Mesendoderm (in vitro differentiated cells): ENCODE data around the gene GALNT13.

Experiments used
- DNase-seq: peaks from one replicate; pipeline ENCODE4 v3.0.0; 2013
- H2AK5ac ChIP-seq: 2 replicates; pipeline ENCODE4 v1.6.1; 2013; ENCODE audit warnings: low read length, inconsistent platforms
- H2BK120ac ChIP-seq: 2 replicates; pipeline ENCODE4 v1.6.1; 2013; ENCODE audit warnings: low read depth, mild to moderate bottlenecking, low read length, moderate library complexity, mixed read lengths
- H2BK15ac ChIP-seq: replicated peaks from 2 replicates; pipeline ENCODE4 v1.6.1; 2013; ENCODE audit warnings: low read depth, mild to moderate bottlenecking, moderate library complexity
- H2BK5ac ChIP-seq: 2 replicates; pipeline ENCODE4 v1.6.1; 2013; ENCODE audit warnings: low read length, inconsistent platforms
- H3K18ac ChIP-seq: 2 replicates; pipeline ENCODE4 v1.6.1; 2013; ENCODE audit warnings: mild to moderate bottlenecking, low read length, mixed read lengths
- H3K23ac ChIP-seq: one replicate; pipeline ENCODE4 v1.6.1; 2013; ENCODE audit warnings: low read length
- H3K27ac ChIP-seq: 2 replicates; pipeline ENCODE4 v1.5.1; 2013; ENCODE audit warnings: low read depth, mild to moderate bottlenecking, inconsistent platforms, low read length, moderate library complexity
- H3K27me3 ChIP-seq: 2 replicates; pipeline ENCODE4 v1.6.1; 2013; ENCODE audit warnings: low read length, control low read depth, mild to moderate bottlenecking, inconsistent platforms; ENCODE audit not compliant: insufficient read depth, poor library complexity
- H3K36me3 ChIP-seq: 2 replicates; pipeline ENCODE4 v1.6.1; 2013; ENCODE audit warnings: low read length, inconsistent platforms; ENCODE audit not compliant: control insufficient read depth, insufficient read depth
- H3K4ac ChIP-seq: one replicate; pipeline ENCODE4 v1.6.1; 2013; ENCODE audit warnings: low read depth, mild to moderate bottlenecking, low read length, moderate library complexity
- H3K4me1 ChIP-seq: 2 replicates; pipeline ENCODE4 v1.6.1; 2013; ENCODE audit warnings: low read depth, low read length, inconsistent platforms; ENCODE audit not compliant: control insufficient read depth
- H3K4me2 ChIP-seq: 2 replicates; pipeline ENCODE4 v1.6.1; 2013; ENCODE audit warnings: low read length
- H3K4me3 ChIP-seq: 2 replicates; pipeline ENCODE4 v1.5.1; 2013; ENCODE audit warnings: mild to moderate bottlenecking, low read length
- H3K56ac ChIP-seq: one replicate; pipeline ENCODE4 v1.6.1; 2013; ENCODE audit warnings: low read length
- H3K79me1 ChIP-seq: 2 replicates; pipeline ENCODE4 v1.6.1; 2013; ENCODE audit warnings: low read length, inconsistent platforms
- H3K79me2 ChIP-seq: 2 replicates; pipeline ENCODE4 v1.6.1; 2013; ENCODE audit warnings: mild to moderate bottlenecking, low read length; ENCODE audit not compliant: control insufficient read depth, insufficient read depth
- H3K9ac ChIP-seq: 2 replicates; pipeline ENCODE4 v1.6.1; 2013; ENCODE audit warnings: low read length, inconsistent platforms
- H4K5ac ChIP-seq: one replicate; pipeline ENCODE4 v1.6.1; 2013; ENCODE audit warnings: low read length
- H4K8ac ChIP-seq: one replicate; pipeline ENCODE4 v1.6.1; 2013; ENCODE audit warnings: low read depth, mild to moderate bottlenecking, control low read depth, low read length, moderate library complexity
- WGBS: extraction: QIAGEN DNeasy Blood & Tissue Kit; methylation state at CpG from one replicate; pipeline ENCODE4 v1.1.7; 2013; ENCODE audit warnings: low lambda C conversion rate, missing lambda C conversion rate; ENCODE audit not compliant: insufficient coverage; ENCODE audit errors: extremely low coverage; 5-methylcytosine and 5-hydroxymethylcytosine counted together

Gene GALNT13

GRCh38 chr2:154193246-154193645, 321.5 kb downstream of the GALNT13 start:
- DNase-seq, result peak; percentile 19
- WGBS, result no CpG with 5 or more reads among the region's 2 CpGs
- no peak overlapping the region for H2BK120ac ChIP-seq
- H3K27ac ChIP-seq, result no peak overlapping the region
- H4K5ac ChIP-seq, result no peak overlapping the region
- no peaks in the 10 kb centered on the region for H3K27me3 ChIP-seq
- H2BK15ac ChIP-seq, result no peak overlapping the region
- no peaks in the 10 kb centered on the region for H3K79me2 ChIP-seq
- H3K4me2 ChIP-seq, result no peak overlapping the region
- H3K56ac ChIP-seq, result no peak overlapping the region
- no peak overlapping the region for H2AK5ac ChIP-seq
- H3K9ac ChIP-seq, result no peak overlapping the region
- H3K4me3 ChIP-seq, result no peak overlapping the region
- H3K23ac ChIP-seq, result no peak overlapping the region
- H2BK5ac ChIP-seq, result no peak overlapping the region
- no peak overlapping the region for H3K18ac ChIP-seq
- no peak overlapping the region for H3K4ac ChIP-seq
- no peaks in the 10 kb centered on the region for H3K36me3 ChIP-seq
- H4K8ac ChIP-seq, result no peak overlapping the region
- H3K79me1 ChIP-seq, result no peaks in the 10 kb centered on the region
- H3K4me1 ChIP-seq, result no peaks in the 10 kb centered on the region

- no peak overlapping the region for H2BK15ac ChIP-seq
- WGBS, result no CpG with 5 or more reads among the region's 5 CpGs
- H2BK5ac ChIP-seq, result no peak overlapping the region
- no peak overlapping the region for H3K56ac ChIP-seq
- H3K36me3 ChIP-seq, result no peaks in the 10 kb centered on the region
- no peak overlapping the region for H3K4me2 ChIP-seq
- H3K9ac ChIP-seq, result no peak overlapping the region
- no peak for DNase-seq
- H2BK120ac ChIP-seq, result no peak overlapping the region
- no peaks in the 10 kb centered on the region for H3K79me1 ChIP-seq
- no peak overlapping the region for H3K4me3 ChIP-seq
- no peak overlapping the region for H3K18ac ChIP-seq
- H4K5ac ChIP-seq, result no peak overlapping the region
- no peak overlapping the region for H2AK5ac ChIP-seq
- no peaks in the 10 kb centered on the region for H3K4me1 ChIP-seq
- H3K79me2 ChIP-seq, result no peaks in the 10 kb centered on the region
- H3K27me3 ChIP-seq, result no peaks in the 10 kb centered on the region
- no peak overlapping the region for H3K4ac ChIP-seq
- no peak overlapping the region for H3K23ac ChIP-seq
- no peak overlapping the region for H3K27ac ChIP-seq
- H4K8ac ChIP-seq, result no peak overlapping the region
Observed at GRCh38 chr2:154194909-154195643, 323.4 kb downstream of the GALNT13 start.

- Histone ChIP-seq H3K18ac (no peak overlapping the region), H3K27me3 (no peaks in the 10 kb centered on the region), H3K79me2 (no peaks in the 10 kb centered on the region), H2BK120ac (no peak overlapping the region), H4K5ac (no peak overlapping the region), H3K36me3 (no peaks in the 10 kb centered on the region), H2BK15ac (no peak overlapping the region), H4K8ac (no peak overlapping the region), H2BK5ac (no peak overlapping the region), H3K79me1 (no peaks in the 10 kb centered on the region), H2AK5ac (no peak overlapping the region), H3K56ac (no peak overlapping the region), H3K4me2 (no peak overlapping the region), H3K23ac (no peak overlapping the region), H3K9ac (no peak overlapping the region), H3K27ac (no peak overlapping the region), H3K4me1 (peaks cover 2% of the 10 kb centered on the region), H3K4ac (no peak overlapping the region), H3K4me3 (no peak overlapping the region)
- DNase-seq, result no peak
Observed at GRCh38 chr2:154195644-154196195, 324.0 kb downstream of the GALNT13 start.

- H3K36me3 ChIP-seq, result no peaks in the 10 kb centered on the region
- H3K56ac ChIP-seq, result no peak overlapping the region
- H2AK5ac ChIP-seq, result no peak overlapping the region
- no peak overlapping the region for H3K4ac ChIP-seq
- DNase-seq, result no peak
- no peak overlapping the region for H3K9ac ChIP-seq
- no peaks in the 10 kb centered on the region for H3K27me3 ChIP-seq
- no peak overlapping the region for H2BK15ac ChIP-seq
- no peak overlapping the region for H2BK5ac ChIP-seq
- peaks cover 2% of the 10 kb centered on the region for H3K4me1 ChIP-seq
- H3K4me3 ChIP-seq, result no peak overlapping the region
- no peaks in the 10 kb centered on the region for H3K79me2 ChIP-seq
- H4K5ac ChIP-seq, result no peak overlapping the region
- H3K4me2 ChIP-seq, result no peak overlapping the region
- H2BK120ac ChIP-seq, result no peak overlapping the region
- no peak overlapping the region for H4K8ac ChIP-seq
- no CpG with 5 or more reads among the region's 1 CpG for WGBS
- H3K27ac ChIP-seq, result no peak overlapping the region
- no peak overlapping the region for H3K18ac ChIP-seq
- no peaks in the 10 kb centered on the region for H3K79me1 ChIP-seq
- no peak overlapping the region for H3K23ac ChIP-seq
Observed at GRCh38 chr2:154198866-154199265, 327.1 kb downstream of the GALNT13 start.

GRCh38 chr2:154203206-154203605, 331.5 kb downstream of the GALNT13 start:
- Histone ChIP-seq H3K23ac (no peak overlapping the region), H3K36me3 (no peaks in the 10 kb centered on the region), H2BK5ac (no peak overlapping the region), H4K8ac (no peak overlapping the region), H3K4me2 (no peak overlapping the region), H3K4me3 (no peak overlapping the region), H3K27me3 (no peaks in the 10 kb centered on the region), H3K27ac (no peak overlapping the region), H3K18ac (no peak overlapping the region), H3K4me1 (peaks cover 2% of the 10 kb centered on the region), H3K79me2 (no peaks in the 10 kb centered on the region), H3K79me1 (no peaks in the 10 kb centered on the region), H2AK5ac (no peak overlapping the region), H2BK120ac (no peak overlapping the region), H3K56ac (no peak overlapping the region), H2BK15ac (no peak overlapping the region), H4K5ac (no peak overlapping the region), H3K4ac (no peak overlapping the region), H3K9ac (no peak overlapping the region)
- DNase-seq, result no peak

GRCh38 chr2:154203902-154204301, 332.2 kb downstream of the GALNT13 start:
- H3K79me2 ChIP-seq, result no peaks in the 10 kb centered on the region
- no peak overlapping the region for H3K9ac ChIP-seq
- H3K23ac ChIP-seq, result no peak overlapping the region
- no peaks in the 10 kb centered on the region for H3K27me3 ChIP-seq
- peaks cover 2% of the 10 kb centered on the region for H3K4me1 ChIP-seq
- H3K18ac ChIP-seq, result no peak overlapping the region
- no peak for DNase-seq
- no peak overlapping the region for H4K5ac ChIP-seq
- H2AK5ac ChIP-seq, result no peak overlapping the region
- H3K79me1 ChIP-seq, result no peaks in the 10 kb centered on the region
- H3K36me3 ChIP-seq, result no peaks in the 10 kb centered on the region
- H3K4ac ChIP-seq, result no peak overlapping the region
- no peak overlapping the region for H3K4me2 ChIP-seq
- no peak overlapping the region for H2BK15ac ChIP-seq
- no peak overlapping the region for H3K56ac ChIP-seq
- no peak overlapping the region for H2BK120ac ChIP-seq
- H4K8ac ChIP-seq, result no peak overlapping the region
- WGBS, result no CpG with 5 or more reads among the region's 2 CpGs
- H2BK5ac ChIP-seq, result no peak overlapping the region
- H3K27ac ChIP-seq, result no peak overlapping the region
- no peak overlapping the region for H3K4me3 ChIP-seq
